Uterus (tissue), 4 donors: ENCODE measurements around the gene ZNF439. TPM values are rescaled to one million over a fixed set of nuclear protein-coding genes. Genes with fewer than 3 reads are reported as not detected.
"Not testable (repeated sequence)": the region's sequence is repeated elsewhere in the genome, so short reads cannot be mapped to it uniquely, and the experiment has no call there.

Experiments used
- DNase-seq, 2 donors: peaks; one replicate each; pipeline ENCODE4 v3.0.0-alpha.2; 2019 to 2020
- H3K27ac ChIP-seq, 2 donors: fragments of 200-600 bp; sonication (generic); 1 replicate in 1 of 2; 2 replicates in 1 of 2; pipeline ENCODE4 v1.5.1; 2016 to 2018
- H3K27me3 ChIP-seq, 2 donors: fragments of 200-600 bp; sonication (generic); one replicate each; pipeline ENCODE4 v1.5.1; 2018 to 2019; ENCODE audit warnings: control low read depth in 1 of 2
- H3K36me3 ChIP-seq, 2 donors: fragments of 200-600 bp; sonication (generic); one replicate each; pipeline ENCODE4 v1.5.1; 2019; ENCODE audit warnings: control low read depth in 1 of 2
- H3K4me1 ChIP-seq, 2 donors: fragments of 200-600 bp; sonication (generic); one replicate each; pipeline ENCODE4 v1.5.1; 2018 to 2019; ENCODE audit warnings: control low read depth in 1 of 2
- H3K4me3 ChIP-seq, 2 donors: fragments of 200-600 bp; sonication (generic); 1 replicate in 1 of 2; 2 replicates in 1 of 2; pipeline ENCODE4 v1.5.1; 2018 to 2019; ENCODE audit warnings: mild to moderate bottlenecking in 1 of 2
- H3K9me3 ChIP-seq, 2 donors: fragments of 200-600 bp; sonication (generic); one replicate each; pipeline ENCODE4 v1.5.1; 2019; ENCODE audit warnings: control low read depth in 1 of 2
- POLR2A ChIP-seq, 2 donors: fragments of 450-650 bp; IDR thresholded peaks; one replicate each; pipeline ENCODE4 v1.6.1; 2016; ENCODE audit warnings: antibody characterized with exemption in 2 of 2, mild to moderate bottlenecking in 1 of 2, moderate library complexity in 1 of 2
- intact Hi-C: fragments of 100-400 bp; cut with DNase I; formaldehyde crosslinking; loops from one replicate; pipeline ENCODE4 v1.15.1; 2023; ENCODE audit warnings: low total_unique reads
- total RNA-seq, 4 donors: library from RNA; depleted of rRNA in 3 of 4; stranded (reverse); fragments of >200 nt in 3 of 4; gene quantifications; one replicate each; pipeline versions ENCODE4 v1.1.0 to v1.2.4, GENCODE V29; 2014 to 2023
- TF ChIP-seq, protein P1 (sequence below), 4 experiments: fragments of 200-600 bp in 2 of 4; fragments of 450-650 bp in 2 of 4; sonication (generic) in 2 of 4; IDR thresholded peaks; one replicate each; pipeline ENCODE4 v1.5.1; 2016 to 2019; ENCODE audit warnings: antibody characterized with exemption in 4 of 4, mild to moderate bottlenecking in 2 of 4, moderate library complexity in 1 of 4
- donor health status: DM: yes; HTN: yes; CAD: no.

ZNF439 gene
- total RNA-seq, 4 donors from 2014 or later = 5.4 to 19.8 (median 11.0) TPM

DNA sequence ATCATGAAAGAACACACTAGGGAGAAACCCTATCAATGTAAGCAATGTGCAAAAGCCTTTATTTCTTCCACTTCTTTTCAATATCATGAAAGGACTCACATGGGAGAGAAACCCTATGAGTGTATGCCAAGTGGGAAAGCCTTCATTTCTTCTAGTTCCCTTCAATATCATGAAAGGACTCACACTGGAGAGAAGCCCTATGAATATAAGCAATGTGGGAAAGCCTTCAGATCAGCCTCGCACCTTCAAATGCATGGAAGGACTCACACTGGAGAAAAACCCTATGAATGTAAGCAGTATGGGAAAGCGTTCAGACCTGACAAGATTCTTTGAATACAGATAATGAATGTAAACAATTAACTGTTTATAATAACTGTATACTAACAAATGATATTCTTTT is 15.0 kb upstream of the ZNF439 start:
- H3K4me3 ChIP-seq = no peak overlapping the region
- intact Hi-C loops = no loop called here
- no peaks in the 10 kb centered on the region for H3K27me3 ChIP-seq
- DNase-seq = no peak
- H3K9me3 ChIP-seq = peaks cover 0 to 41% of the 10 kb centered on the region in 2 donors
- TF ChIP-seq POLR2A (IDR thresholded peaks at IDR 0.05) = no peak
- TF ChIP-seq, protein P1, sequence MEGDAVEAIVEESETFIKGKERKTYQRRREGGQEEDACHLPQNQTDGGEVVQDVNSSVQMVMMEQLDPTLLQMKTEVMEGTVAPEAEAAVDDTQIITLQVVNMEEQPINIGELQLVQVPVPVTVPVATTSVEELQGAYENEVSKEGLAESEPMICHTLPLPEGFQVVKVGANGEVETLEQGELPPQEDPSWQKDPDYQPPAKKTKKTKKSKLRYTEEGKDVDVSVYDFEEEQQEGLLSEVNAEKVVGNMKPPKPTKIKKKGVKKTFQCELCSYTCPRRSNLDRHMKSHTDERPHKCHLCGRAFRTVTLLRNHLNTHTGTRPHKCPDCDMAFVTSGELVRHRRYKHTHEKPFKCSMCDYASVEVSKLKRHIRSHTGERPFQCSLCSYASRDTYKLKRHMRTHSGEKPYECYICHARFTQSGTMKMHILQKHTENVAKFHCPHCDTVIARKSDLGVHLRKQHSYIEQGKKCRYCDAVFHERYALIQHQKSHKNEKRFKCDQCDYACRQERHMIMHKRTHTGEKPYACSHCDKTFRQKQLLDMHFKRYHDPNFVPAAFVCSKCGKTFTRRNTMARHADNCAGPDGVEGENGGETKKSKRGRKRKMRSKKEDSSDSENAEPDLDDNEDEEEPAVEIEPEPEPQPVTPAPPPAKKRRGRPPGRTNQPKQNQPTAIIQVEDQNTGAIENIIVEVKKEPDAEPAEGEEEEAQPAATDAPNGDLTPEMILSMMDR (IDR thresholded peaks at IDR 0.05) = no peak
- H3K27ac ChIP-seq = no peak overlapping the region
- H3K36me3 ChIP-seq = no peaks in the 10 kb centered on the region
- H3K4me1 ChIP-seq = no peaks in the 10 kb centered on the region

DNA sequence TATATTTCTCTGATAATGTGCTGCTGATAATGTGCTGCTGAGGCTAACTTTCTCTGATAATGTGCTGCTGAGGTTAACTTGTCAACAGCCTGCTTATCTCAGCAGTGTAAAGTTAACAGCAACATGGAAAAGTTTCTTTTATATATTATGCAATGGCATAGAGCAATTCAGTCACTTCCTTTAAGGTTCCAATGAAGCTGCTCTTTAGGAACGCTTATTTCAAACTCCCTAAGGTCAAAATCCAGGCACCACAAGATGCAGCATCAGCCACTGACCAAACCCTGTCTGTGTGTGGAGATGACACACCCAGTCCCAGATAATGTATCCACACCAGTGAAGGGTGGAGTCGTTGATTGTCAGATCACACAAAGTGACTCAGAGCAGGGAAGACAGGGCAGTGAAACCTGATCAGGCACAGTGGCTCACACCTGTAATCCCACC is 12.9 kb upstream of the ZNF439 start:
- H3K4me3 ChIP-seq, DNase-seq, H3K36me3 ChIP-seq, intact Hi-C loops, H3K27ac ChIP-seq, H3K4me1 ChIP-seq, H3K27me3 ChIP-seq: not testable (repeated sequence)
- H3K9me3 ChIP-seq = peaks cover 0 to 35% of the 10 kb centered on the region in 2 donors

DNA sequence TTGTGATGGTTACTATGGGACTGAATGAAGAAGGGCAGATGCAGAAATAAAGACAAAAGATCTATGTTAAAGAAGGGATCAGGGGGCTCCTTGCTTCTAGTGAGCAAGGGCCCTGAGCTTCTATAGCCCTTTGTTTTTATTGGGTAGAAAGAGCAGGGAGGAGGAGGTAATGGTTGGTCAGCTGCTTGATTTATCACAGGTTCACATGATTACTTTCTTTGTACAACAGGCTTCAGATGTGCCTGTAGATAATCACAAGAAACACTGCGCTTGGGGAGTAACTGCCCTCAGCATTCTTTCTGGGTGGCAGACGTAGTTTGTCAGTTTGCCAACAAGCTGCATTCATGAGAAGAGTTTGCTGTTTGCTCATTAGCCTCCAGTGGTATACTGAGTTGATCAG is 4.8 kb upstream of the ZNF439 start:
- no peak for TF ChIP-seq POLR2A (IDR thresholded peaks at IDR 0.05)
- no peaks in the 10 kb centered on the region for H3K9me3 ChIP-seq

DNA sequence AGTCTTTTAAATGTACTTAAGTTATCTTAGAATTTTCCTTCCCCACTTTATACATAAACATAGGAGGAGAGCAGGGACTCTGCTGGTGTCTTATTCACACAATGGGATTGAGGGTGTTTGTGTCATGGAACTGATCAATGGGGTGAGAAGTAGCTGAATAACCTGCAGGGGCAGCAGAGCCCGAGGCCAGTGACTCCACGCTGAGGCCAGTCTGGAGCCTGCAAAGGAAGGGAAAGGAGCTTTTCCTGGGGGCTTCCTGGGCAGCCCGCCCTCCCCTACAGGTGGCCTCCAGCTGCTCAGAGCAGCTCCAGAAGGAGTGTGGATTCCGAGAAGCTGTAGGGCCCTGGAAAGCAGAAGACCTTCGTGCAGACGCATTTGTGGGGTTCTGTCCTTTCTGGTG is 911 bp upstream of the ZNF439 start:
- H3K36me3 ChIP-seq, intact Hi-C loops, H3K4me1 ChIP-seq, H3K4me3 ChIP-seq, H3K27ac ChIP-seq, DNase-seq, H3K27me3 ChIP-seq, H3K9me3 ChIP-seq: not testable (repeated sequence)

More for the DNA sequence above, 4.8 kb upstream of the ZNF439 start:
- Histone ChIP-seq H3K4me3 (no peak overlapping the region), H3K27me3 (no peaks in the 10 kb centered on the region), H3K27ac (no peak overlapping the region), H3K4me1 (no peaks in the 10 kb centered on the region), H3K36me3 (no peaks in the 10 kb centered on the region)
- intact Hi-C loops = no loop called here
- DNase-seq = no peak

DNA sequence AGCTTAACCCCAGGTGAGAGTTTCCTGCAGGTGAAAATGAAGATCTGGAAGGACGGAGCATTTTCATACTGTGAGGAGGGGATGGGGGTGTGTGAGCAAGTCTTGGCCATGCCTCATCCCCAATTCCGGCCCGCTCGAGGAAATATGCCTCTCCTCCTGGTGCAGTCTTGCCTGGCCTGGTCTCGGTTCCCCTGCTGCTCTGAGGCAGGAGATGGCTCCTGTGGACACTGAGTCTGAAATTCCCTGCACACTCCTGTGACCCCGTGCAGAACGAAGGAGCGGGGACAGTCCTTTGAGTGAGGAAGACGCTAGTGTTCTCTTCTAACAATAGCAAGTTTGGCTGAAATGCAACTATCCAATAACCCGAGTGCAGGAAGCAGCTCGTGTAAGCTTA is 329 bp upstream of the ZNF439 start:
- no peaks in the 10 kb centered on the region for H3K4me1 ChIP-seq
- no peak for DNase-seq
- intact Hi-C loops = no loop called here
- no peaks in the 10 kb centered on the region for H3K36me3 ChIP-seq
- H3K27ac ChIP-seq = no peak overlapping the region
- peak overlapping the region; percentile 54 to 63 for H3K4me3 ChIP-seq
- H3K27me3 ChIP-seq = no peaks in the 10 kb centered on the region
- H3K9me3 ChIP-seq = no peaks in the 10 kb centered on the region
- TF ChIP-seq, protein P1 (IDR thresholded peaks at IDR 0.05) = no peak
- no peak for TF ChIP-seq POLR2A (IDR thresholded peaks at IDR 0.05)

DNA sequence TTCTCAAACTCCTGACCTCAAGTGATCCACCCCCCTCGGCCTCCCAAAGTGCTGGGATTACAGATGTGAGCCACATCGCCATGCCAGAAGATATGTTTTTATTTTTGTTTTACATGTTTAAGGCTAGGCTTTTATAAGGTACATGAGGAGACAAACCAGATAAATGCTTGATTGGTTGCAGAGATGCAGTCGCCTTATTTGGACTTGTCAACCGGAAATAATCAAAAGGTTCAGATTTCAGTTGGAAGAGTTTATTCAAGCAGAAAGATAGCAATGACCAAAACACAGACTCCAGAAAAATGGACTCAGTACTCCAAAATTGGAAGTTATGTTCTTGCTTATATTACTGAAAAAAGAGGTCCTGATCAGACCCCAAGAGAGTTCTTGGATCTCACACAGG is 1.8 kb downstream of the ZNF439 start:
- H3K4me1 ChIP-seq, intact Hi-C loops, H3K36me3 ChIP-seq, H3K27me3 ChIP-seq, H3K9me3 ChIP-seq, DNase-seq, H3K4me3 ChIP-seq, H3K27ac ChIP-seq: not testable (repeated sequence)

DNA sequence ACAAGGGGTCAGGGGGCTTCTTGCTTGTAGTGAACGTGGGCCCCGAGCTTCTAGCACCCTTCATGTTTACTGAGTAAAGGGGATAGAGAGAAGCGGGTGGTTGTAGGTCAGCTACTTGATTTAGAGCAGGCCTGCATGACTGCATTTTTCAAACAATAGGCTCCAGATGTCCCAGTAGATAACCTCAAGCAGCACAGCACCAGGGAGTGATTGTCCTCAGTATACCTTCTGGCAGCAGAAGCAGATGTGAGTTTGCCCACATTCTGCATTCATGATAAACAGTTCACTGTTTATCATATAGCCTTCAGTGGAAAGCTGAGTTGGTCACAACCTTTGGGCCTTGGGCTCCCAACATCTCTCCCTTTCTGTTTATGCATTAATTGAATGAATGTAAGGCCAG is 4.8 kb downstream of the ZNF439 start:
- no peaks in the 10 kb centered on the region for H3K27me3 ChIP-seq
- H3K4me1 ChIP-seq = no peaks in the 10 kb centered on the region
- DNase-seq = no peak
- H3K36me3 ChIP-seq = no peaks in the 10 kb centered on the region
- H3K27ac ChIP-seq = no peak overlapping the region
- H3K9me3 ChIP-seq = no peaks in the 10 kb centered on the region
- TF ChIP-seq, protein P1 (IDR thresholded peaks at IDR 0.05) = no peak
- no peak for TF ChIP-seq POLR2A (IDR thresholded peaks at IDR 0.05)
- intact Hi-C loops = no loop called here
- no peak overlapping the region for H3K4me3 ChIP-seq
